ENCODE measurements around the gene SHISA7.

The SHISA7 gene

DNA sequence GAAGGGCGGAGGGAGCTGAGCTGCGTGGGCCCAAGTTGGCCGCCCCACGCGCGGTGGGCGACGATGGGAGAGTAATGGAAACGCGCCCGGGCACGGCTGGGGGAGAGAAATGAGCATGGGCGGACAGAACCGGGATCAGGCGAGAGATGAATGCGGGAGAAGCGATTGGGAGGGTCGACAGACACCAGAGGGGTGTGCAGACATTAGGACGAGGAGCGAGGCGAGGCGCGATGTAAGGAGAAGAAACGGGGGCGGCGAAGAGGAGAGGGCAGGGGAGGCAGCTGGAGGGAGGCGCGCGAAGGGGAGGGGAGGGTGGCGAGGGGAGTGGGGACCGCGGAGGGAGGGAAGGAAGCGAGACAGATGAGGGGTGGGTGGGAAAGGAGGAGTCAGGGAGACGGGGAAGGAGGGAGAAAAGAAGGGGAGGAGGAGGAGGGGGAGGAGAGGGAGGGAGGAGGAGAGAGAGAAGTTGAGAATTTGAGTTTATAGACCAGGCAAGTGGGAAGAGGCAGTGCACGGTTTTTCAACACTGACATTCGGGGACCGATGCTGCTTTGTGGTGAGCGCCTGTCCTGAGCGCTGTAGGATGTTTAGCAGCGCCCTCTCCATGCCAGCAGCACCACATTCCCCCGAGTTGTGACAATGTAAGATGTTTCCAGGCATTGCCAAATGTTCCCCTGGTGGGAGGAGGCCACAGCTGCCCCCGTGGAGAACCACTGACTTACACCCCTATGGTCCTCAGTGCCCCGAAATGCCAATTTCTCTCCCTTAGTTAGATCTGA, at the start of gene SHISA7:
SHISA7 (minus strand) TSS at position 256 of the 779 bp plus-strand sequence. CDS start 437 bp downstream, outside the sequence.
- no peak for DNase-seq

DNA sequence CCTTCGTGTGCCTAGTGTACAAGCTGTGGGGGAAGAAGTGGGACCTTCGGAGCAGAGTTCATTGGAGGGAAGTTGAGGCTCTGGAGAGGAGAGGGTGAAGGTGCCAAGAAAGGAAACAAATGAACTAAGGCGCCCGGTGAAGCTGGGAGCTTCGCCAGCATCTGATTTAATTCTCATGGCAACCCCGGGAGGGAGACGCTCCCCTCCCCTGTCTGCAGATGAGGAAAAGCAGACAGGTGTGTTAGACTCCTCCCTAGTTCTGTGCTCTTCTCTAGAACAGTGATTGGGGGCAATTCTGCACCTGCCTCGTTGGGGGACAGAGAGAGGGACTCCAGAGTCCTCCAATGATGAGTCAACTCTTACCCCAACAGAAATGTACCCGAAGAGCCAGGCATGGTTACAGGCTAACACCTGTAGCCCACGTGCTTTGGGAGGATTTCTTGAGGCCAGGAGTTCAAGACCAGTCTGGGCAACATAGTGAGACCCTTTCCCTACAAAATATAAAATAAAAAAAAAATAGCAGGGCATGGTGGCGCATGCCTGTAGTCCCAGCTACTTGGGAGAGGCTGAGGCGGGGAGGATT, 49.4 kb upstream of the SHISA7 start:
- DNase-seq: no peak

DNA sequence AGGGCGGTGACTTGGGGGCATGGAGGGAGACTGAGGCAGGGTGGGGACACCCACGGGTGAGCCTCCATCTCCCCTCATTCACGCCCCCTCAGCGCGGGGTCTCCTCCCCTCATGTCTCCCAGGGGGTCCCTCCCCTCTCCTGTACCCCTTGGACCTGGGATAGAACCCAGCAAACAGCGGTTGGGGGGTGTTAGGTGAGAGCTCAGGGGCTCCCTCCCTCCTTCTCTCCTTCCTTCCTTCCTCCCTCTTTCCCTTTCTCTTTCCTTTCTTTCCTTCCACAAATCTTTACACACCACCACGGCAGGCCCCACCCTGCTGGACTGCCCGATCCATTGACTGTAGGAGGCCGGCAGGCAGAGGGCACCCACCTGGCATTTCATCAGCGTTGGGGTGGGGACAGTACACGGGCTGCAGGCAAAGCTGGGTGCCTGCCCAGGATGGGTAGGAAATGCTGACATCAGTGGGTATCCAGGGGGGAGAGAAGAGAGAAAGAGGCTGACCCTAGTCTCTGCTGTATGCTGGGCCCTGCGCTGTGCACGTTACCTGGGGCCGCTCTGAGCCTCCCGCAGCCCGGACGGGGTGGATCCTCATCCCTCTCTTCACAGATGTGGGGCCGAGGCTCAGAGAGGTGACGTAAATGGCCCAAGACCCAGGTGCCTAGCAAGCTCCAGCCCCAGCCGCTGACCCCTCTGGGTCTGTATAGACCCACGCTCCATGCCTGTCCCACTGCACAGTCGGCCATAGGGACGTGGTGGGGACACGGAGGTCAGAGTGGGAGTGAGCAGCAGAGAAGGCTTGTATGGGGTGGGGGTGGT, 48.7 kb upstream of the SHISA7 start:
- no peak for DNase-seq

DNA sequence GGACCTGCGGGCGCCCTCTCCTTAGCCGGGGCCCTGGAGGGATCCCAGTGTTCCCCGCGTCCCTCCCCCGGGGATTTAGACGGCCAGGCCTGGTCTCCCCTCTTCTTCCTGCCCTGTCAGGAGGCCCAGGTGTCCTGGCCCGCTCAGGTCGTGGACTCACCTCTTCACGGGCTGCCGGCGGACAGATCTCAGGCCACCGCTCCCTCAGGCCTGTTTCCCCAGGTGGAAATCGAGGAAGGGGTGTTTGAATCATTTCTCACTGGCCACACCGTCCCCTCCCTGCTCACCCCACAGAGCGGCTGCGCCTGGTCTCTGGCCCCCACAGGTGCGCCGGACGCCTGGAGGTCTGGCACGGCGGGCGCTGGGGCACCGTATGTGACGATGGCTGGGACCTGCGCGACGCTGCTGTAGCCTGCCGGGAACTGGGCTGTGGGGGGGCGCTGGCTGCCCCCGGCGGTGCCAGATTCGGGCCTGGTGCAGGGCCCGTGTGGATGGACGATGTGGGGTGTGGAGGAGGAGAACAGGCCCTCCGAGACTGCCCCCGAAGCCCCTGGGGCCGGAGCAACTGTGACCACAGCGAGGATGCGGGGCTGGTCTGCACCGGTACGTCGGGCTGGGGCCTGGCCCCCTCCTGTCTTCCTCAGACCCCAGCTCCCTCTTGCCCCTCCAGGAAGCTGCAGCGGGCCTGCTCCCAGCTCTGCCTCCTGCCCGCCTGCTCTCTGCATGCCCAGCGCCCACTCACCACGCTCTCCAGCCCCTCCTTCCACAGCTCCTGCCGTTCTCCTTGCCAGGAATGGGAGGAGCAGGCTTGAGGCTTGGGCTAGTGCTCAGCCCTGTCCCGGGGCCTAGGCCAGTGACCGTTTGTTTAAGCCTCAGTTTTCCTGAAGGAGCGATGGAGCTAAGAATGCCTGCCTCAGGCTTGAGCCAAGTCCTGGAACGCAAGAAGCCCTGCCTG, 47.7 kb upstream of the SHISA7 start:
- no peak for DNase-seq

DNA sequence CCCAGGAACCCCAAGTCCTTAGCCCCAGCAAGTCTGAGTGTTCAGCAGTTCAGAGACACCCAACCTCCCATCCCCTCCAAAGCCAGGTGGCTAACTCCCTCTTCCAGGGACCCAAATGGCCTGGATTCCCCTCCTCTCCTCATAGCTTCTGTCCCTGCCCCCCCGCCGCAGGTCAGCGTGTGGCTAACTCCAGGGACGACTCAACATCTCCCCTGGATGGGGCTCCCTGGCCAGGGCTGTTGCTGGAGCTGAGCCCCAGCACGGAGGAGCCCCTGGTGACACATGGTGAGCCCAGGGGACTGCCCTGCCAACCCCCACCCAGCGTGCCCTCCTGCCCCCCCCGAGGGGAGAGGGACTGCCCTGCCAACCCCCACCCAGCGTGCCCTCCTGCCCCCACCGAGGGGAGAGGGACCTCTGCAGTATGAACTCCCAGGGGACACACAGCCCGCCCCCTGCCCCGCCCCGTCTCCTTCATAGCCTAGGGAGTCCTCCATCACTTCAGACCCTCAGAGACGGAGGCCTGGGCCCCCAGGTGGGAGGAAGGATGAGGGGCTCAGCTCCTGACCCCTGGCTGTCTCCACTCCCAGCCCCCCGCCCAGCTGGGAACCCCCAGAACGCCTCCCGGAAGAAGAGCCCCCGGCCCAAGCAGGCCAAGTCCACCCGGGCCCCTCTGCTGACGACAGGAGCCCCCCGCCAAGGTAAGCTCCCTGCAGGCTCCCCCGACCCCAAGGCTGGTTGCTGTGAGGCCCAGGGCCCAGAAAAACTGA, 46.8 kb upstream of the SHISA7 start:
- DNase-seq: no peak

DNA sequence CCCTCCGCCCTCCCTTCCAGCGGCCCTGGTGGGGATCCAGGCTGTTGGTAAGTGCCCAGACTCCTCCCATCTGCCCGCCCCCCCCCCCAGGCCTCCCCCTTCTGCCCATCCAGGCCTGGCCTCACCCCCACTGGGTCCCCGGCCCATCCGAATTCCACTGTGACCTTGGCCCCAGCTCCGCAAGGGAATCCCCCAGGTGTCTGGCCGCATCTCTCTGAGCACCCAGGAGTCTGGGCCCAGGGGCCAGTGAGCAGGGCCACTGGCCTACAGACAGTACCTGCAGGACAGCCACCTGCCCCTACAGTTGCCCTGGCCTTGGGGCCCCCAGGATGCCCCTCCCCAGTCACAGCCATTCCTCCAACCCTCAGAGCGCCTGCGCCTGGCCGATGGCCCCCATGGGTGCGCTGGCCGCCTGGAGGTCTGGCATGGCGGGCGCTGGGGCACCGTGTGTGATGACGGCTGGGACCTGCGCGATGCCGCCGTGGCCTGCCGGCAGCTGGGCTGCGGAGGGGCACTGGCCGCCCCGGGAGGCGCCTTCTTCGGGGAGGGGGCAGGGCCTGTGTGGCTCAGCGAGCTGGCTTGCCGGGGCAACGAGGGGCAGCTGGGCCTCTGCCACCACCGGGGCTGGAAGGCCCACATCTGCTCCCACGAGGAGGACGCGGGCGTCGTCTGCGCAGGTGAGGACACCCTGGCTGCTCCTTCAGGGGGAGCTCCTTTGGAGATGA, 46.0 kb upstream of the SHISA7 start:
- no peak for DNase-seq

DNA sequence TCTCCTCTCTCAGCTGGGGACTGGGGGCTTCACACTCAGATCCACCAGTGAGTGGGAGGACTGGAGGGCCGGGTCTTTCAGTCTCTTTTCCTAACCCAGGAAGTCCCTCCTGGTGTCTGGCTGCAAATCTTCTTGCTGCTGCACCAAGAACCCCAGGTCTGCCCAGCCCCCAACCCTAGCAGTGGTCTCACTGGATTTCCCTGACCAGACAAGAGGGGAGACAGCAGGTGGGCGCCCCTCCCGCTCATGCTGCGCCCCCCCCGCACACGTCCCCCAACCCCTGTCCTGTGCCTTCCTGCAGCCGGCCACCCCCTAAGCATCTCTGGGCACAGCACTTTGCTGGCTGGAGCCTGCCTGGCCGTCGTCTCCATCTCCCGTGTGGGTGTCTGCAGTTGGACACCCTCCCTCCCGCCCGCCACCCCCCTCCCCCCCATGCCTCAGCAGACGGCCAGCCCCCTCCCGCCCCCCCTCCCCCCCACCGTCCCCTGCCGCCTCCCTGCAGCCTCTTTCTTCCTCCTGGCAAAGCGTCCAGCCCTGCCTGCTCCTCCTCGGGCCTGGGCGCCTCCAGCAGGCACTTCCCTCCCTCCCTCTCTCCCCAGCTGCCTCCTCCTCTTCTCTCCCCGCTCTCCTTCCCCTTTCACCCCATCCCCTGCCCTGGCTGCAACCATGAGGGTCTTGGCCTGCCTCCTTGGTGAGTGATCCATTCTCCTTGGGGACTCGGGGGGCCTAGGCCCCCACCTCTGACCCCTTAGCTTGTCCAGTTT, 45.0 kb upstream of the SHISA7 start, which contains the start of gene SSC5D:
SSC5D (plus strand) TSS at position 513 of the 764 bp plus-strand sequence; CDS start at position 667, 154 bp downstream.
- DNase-seq: no peak

DNA sequence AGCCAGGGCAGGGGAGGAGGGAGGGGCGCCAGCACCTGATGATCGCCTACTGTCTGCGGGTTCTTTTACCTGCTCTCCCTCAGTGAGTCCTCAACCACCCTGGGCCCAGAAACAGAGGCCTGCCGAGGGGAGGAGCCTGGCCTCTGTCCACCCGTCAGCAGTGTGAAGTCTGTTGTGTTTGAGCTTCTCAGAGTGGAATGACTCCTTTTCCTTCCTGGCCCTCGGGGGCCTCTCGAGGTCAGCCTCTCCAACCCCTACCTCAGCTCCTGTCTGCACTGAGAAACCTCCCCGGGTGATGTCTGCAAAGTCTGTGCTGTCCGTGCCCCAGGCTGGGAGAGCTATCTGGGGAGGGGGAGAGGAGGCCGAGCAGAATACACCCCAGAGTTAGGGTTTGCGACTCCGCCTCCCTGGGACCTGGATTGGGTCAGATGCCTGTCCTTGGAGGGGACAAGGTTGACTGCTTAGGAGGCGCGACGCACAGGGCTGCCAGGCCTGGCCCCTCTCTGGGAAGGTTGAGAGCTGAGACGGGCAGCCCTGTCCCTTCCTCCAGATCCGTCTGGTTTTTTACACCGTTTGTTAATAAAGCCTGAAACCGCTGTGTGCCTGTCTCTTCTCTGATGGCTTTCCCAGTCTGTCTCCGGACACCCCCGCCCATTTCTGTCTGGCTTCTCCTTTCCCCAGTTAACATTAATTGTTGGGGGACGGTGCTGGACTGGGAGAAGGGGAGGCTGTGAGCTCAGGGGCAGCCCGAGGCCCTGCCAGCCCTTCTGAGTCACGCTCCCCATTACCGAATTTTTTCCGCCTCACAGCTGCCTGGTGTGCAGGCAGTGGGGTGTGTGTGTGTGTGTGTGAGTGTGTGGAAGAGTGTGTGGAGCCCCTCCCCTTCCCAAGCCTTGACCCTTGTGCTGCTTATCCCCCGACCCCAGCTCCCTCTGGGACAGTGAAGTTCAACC, 44.1 kb upstream of the SHISA7 start:
- DNase-seq: no peak

DNA sequence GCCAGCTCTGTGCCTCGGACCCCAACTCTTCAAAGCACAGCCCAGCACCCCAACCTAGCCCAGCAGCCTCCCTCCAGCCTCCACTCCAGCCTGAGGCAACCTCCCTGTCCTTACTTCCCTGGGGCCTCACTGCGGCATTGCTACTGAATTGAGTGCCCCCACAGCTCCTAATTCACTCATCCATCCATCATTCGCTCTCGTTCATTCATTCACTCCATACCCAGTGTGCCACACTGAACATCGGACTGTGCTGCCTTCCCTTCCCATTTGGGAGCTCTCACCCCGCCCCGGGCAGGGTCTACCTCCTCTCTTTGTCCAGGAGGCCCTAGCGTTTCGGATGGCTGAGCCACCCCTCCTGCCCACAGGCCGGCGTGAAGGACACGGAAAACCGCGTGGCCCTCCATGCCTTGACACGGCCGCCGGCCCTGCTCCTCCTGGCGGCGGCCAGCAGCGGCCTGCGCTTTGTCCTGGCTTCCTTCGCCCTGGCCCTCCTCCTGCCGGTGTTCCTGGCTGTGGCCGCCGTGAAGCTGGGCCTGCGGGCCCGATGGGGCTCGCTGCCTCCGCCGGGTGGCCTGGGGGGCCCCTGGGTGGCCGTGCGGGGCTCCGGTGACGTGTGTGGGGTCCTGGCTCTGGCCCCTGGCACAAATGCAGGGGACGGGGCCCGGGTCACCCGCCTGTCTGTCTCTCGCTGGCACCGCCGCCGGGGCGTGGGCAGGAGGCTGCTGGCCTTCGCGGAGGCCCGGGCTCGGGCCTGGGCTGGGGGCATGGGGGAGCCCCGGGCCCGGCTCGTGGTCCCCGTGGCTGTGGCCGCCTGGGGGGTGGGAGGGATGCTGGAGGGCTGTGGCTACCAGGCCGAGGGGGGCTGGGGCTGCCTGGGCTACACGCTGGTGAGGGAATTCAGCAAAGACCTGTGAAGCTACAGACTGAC, 43.2 kb upstream of the SHISA7 start:
- DNase-seq: no peak

DNA sequence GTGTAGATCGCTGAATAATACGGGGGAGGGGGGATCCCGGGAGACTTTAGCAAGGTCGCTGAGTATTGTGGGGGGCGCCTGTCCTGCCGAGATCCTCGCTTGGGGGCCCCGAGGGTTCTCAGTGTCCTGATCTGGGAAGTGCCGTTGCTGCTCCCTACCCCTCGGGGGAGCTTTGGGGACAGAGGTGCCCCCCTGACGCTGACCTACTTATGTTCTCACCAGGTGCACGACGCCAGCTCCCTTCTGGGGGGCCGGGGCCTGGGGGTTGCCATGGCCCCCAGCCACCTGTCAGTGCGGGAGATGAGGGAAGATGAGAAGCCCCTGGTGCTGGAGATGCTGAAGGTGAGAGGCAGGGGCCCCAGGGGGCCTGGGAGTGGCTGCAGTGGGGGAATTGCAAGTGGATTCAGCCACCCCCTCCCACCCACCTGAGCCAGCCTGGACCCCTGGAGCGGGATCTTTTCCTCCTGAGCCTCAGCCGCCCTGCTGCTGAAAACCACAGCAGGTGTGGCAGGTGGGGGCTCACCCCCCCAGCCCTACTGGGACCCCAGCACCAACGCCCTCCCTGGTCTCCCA, 42.4 kb upstream of the SHISA7 start:
- DNase-seq: no peak

DNA sequence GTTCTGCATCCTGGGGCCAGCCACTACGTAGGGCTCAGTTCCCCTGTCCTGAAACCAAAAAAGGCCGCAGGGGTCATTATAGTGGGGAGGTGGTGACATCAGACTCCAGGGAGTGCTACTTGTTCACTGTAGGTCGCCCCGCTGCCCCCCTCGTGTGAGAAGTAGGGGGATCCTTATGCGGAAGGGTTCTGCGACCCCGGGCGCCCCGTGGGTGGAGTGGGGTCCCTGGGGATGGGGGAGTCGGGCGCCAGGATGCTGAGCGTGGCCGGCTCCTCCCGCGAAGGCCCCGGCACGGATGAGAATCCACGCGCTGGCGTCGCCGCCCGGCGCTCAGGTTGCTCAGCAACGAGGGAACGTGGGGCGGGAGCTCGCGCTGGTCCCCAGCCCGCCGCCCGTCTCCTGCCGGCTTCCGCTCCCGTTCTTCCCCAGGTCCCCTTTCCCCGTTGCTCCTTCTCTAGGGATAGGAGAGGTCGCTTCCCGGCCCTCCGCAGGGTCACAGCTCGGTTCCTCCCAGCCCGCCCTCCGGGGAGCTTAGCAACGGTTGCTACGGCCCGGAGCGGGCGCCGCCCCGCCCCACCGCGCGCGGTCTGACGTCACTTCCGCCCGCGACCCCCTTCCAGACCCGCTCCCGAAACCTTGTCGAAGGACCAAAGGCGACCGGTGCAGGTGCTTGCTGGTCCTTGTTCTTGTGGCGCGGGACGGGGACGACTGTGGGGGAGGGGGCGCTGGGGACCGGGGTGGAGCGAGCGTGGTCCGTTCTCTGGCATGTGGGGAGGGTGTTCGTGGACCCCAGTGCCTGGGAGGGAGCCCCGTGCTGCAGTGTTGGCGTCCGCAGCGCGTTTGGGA, 41.7 kb upstream of the SHISA7 start, which contains the start of gene NAT14:
NAT14 (plus strand) TSS at position 596 of the 846 bp plus-strand sequence. CDS start 521 bp downstream, outside the sequence.
- DNase-seq: no peak

DNA sequence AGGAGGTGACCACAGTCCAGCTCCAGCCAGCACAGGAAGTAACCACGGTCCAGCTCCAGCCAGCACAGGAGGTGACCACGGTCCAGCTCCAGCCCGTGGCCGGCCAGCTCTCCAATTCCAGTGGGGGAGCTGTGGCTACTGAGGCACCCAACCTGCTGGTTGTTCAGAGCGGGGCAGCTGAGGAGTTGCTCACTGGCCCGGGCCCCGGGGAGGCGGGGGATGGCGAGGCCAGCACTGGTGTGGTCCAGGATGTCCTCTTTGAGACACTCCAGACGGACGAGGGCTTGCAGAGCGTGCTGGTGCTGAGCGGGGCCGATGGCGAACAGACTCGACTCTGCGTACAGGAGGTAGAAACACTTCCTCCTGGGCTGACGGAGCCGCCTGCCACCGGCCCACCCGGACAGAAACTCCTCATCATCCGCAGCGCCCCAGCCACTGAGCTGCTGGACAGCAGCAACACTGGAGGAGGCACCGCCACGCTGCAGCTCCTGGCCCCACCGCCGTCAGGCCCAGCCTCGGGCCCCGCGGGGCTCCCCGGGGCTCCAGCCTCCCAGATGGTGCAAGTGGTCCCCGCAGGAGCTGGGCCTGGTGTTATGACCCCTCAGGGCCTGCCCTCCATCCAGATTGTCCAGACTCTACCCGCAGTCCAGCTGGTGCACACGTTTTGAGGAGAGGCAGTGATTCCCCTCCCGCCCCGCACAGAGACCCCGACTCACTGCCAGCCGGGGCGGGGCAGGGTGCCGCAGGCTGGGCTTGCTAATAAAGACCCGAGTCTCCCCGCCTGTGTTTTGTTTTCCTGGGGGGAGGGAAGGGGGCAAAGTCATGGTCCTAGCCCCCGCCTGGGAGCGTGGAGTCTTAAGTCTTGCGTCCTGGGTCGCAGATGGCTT, 40.8 kb upstream of the SHISA7 start:
- DNase-seq: no peak

DNA sequence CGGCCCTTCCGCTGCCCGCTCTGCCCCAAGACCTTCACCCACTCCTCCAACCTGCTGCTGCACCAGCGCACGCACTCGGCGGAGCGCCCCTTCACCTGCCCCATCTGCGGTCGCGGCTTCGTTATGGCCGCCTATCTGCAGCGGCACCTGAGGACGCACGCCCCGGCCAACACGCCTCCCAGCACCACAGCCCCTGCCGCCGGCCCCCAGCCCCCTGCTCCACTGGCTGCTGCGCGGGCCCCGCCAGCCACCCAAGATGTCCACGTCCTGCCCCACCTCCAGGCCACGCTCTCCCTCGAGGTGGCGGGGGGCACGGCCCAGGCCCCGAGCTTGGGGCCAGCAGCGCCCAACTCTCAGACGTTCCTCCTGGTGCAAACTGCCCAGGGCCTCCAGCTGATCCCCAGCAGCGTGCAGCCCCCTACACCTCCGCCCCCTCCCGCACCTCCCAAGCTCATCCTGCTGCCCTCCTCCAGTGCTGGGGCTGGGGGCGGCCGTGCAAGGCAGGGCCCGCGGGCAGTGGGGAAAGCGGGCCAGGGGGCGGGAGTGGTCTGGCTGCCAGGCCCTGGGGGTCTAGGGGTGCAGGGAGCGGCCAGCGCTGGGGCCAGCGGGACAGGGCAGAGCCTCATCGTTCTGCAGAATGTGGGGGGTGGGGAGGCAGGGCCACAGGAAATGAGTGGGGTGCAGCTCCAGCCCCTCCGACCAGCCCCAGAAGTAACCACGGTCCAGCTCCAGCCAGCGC, 40.0 kb upstream of the SHISA7 start:
- no peak for DNase-seq

All from NCI-H526 treated with DMSO at 0.1 percent for 48 hours (cell line).